Effector memory CD4-positive, alpha-beta T cell (primary cell): Measurements from ENCODE around the gene TIAM2.
"Not testable (repeated sequence)": the region's sequence is repeated elsewhere in the genome, so short reads cannot be mapped to it uniquely, and the experiment has no call there.

Experiments
- DNase-seq, 3 donors: peaks; one replicate each; pipeline ENCODE4 v3.0.0-alpha.2; 2020
- H3K27ac ChIP-seq: 2 replicates; pipeline ENCODE4 v1.7.0; 2013; ENCODE audit warnings: mild to moderate bottlenecking, low read length, moderate library complexity; ENCODE audit not compliant: insufficient read depth, poor library complexity, severe bottlenecking
- H3K27me3 ChIP-seq: replicated peaks from 2 replicates; pipeline ENCODE4 v1.7.0; 2013; ENCODE audit warnings: mild to moderate bottlenecking, low read length; ENCODE audit not compliant: insufficient read depth, control insufficient read depth, poor library complexity, severe bottlenecking
- H3K36me3 ChIP-seq: 2 replicates; pipeline ENCODE4 v1.7.0; 2013; ENCODE audit warnings: mild to moderate bottlenecking, low read length, moderate library complexity; ENCODE audit not compliant: control insufficient read depth, insufficient read depth
- H3K4me1 ChIP-seq: 2 replicates; pipeline ENCODE4 v1.7.0; 2013; ENCODE audit warnings: low read length, mild to moderate bottlenecking; ENCODE audit not compliant: control insufficient read depth, insufficient read depth, poor library complexity, severe bottlenecking
- H3K4me3 ChIP-seq: 2 replicates; pipeline ENCODE4 v1.7.0; 2013; ENCODE audit warnings: low read length, low read depth, mild to moderate bottlenecking; ENCODE audit not compliant: insufficient read depth, poor library complexity, severe bottlenecking
- H3K9me3 ChIP-seq: 2 replicates; pipeline ENCODE4 v1.7.0; 2013; ENCODE audit warnings: mild to moderate bottlenecking, low read length, moderate library complexity; ENCODE audit not compliant: control insufficient read depth

Gene TIAM2

DNA sequence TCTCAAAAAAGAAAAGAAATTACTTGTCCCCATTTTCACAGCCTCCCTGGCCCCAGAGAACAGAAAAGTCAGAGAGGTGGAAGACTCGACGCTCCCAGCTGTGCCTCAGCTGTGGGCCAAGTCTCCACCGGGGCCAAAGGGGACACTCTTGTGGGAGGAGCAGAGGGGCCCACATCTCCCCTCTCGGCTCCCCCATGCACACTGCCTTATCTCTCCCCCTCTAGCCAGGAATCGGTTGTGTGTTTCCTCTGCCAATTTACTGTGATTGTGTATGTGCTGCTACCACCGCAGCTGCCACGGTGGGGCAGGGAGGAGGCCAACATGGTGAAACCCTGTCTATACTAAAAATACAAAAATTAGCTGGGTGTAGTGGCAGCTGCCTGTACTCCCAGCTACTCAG, 8.4 kb downstream of the TIAM2 start:
- no peaks in the 10 kb centered on the region for H3K36me3 ChIP-seq
- no peak for DNase-seq
- H3K27me3 ChIP-seq, result no peaks in the 10 kb centered on the region
- H3K27ac ChIP-seq, result no peak overlapping the region
- no peaks in the 10 kb centered on the region for H3K9me3 ChIP-seq
- no peaks in the 10 kb centered on the region for H3K4me1 ChIP-seq
- no peak overlapping the region for H3K4me3 ChIP-seq

DNA sequence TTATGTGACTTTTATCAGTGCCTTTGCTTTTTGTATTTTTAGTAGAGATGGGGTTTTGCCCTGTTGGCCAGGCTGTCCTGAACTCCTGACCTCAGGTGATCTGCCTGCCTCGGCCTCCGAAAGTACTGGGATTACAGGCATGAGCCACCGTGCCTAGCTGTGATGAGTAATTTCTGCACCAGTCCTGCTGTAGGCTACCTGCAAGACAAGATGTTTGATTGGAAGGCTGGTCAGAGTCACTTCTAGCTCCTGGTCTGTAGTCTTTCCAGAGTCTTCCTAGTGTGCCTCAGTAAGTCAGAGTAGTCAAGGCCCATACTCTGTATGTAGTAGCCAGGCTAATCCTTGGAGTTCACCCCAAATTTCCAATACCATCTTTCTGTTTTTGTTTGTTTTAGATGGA, 8.9 kb downstream of the TIAM2 start:
- H3K36me3 ChIP-seq, result no peaks in the 10 kb centered on the region
- no peaks in the 10 kb centered on the region for H3K27me3 ChIP-seq
- H3K4me1 ChIP-seq, result no peaks in the 10 kb centered on the region
- no peak for DNase-seq
- no peaks in the 10 kb centered on the region for H3K9me3 ChIP-seq
- H3K4me3 ChIP-seq, result no peak overlapping the region
- H3K27ac ChIP-seq, result no peak overlapping the region

- Histone ChIP-seq H3K9me3 (no peaks in the 10 kb centered on the region), H3K36me3 (no peaks in the 10 kb centered on the region), H3K4me1 (no peaks in the 10 kb centered on the region), H3K27me3 (no peaks in the 10 kb centered on the region), H3K27ac (no peak overlapping the region), H3K4me3 (no peak overlapping the region)
- no peak for DNase-seq
Observed at GRCh38 chr6:155004576-155005372, 9.7 kb downstream of the TIAM2 start.

GRCh38 chr6:155008625-155009024, 13.5 kb downstream of the TIAM2 start:
- Histone ChIP-seq H3K4me1 (no peaks in the 10 kb centered on the region), H3K27ac (no peak overlapping the region), H3K4me3 (no peak overlapping the region), H3K27me3 (no peaks in the 10 kb centered on the region), H3K9me3 (no peaks in the 10 kb centered on the region), H3K36me3 (no peaks in the 10 kb centered on the region)
- DNase-seq, result no peak

- H3K27me3 ChIP-seq, result no peaks in the 10 kb centered on the region
- H3K4me3 ChIP-seq, result no peak overlapping the region
- H3K9me3 ChIP-seq, result no peaks in the 10 kb centered on the region
- no peak overlapping the region for H3K27ac ChIP-seq
- DNase-seq, result no peak
- H3K36me3 ChIP-seq, result no peaks in the 10 kb centered on the region
- no peaks in the 10 kb centered on the region for H3K4me1 ChIP-seq
Observed at GRCh38 chr6:155010940-155011339, 15.8 kb downstream of the TIAM2 start.

DNA sequence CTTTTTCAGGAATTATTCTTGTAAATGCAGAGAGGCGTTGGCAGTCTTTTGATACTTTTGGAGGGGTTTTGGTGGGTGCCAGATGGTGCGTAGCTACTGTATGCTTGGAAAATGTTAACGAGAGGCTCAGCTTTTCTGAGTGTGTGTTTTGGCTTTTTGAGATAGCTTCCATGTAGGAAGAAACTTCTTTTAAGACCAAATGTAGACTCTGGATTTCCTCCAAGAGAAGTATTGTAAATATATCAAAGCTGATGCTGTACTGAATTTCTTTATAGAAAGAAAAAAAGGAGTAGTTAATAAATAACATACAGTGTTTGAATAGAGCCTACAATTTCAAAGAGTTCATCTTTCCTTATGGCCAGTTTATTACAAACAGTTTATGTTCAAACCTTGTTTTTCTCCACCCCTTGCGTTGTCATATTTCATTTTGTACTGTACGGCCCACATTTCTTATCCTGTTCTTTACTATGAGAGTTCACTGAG, 16.7 kb downstream of the TIAM2 start:
- H3K27ac ChIP-seq, result no peak overlapping the region
- no peak for DNase-seq
- H3K4me1 ChIP-seq, result no peaks in the 10 kb centered on the region
- H3K27me3 ChIP-seq, result no peaks in the 10 kb centered on the region
- no peaks in the 10 kb centered on the region for H3K9me3 ChIP-seq
- no peak overlapping the region for H3K4me3 ChIP-seq
- no peaks in the 10 kb centered on the region for H3K36me3 ChIP-seq

- H3K27ac ChIP-seq, result no peak overlapping the region
- no peak for DNase-seq
- H3K4me1 ChIP-seq, result no peaks in the 10 kb centered on the region
- H3K4me3 ChIP-seq, result no peak overlapping the region
- H3K9me3 ChIP-seq, result no peaks in the 10 kb centered on the region
- no peaks in the 10 kb centered on the region for H3K36me3 ChIP-seq
- H3K27me3 ChIP-seq, result no peaks in the 10 kb centered on the region
Observed at GRCh38 chr6:155013457-155013876, 18.4 kb downstream of the TIAM2 start.

GRCh38 chr6:155014137-155014536, 19.0 kb downstream of the TIAM2 start:
- DNase-seq, result no peak
- H3K36me3 ChIP-seq, result no peaks in the 10 kb centered on the region
- no peaks in the 10 kb centered on the region for H3K27me3 ChIP-seq
- H3K27ac ChIP-seq, result no peak overlapping the region
- no peaks in the 10 kb centered on the region for H3K4me1 ChIP-seq
- H3K9me3 ChIP-seq, result no peaks in the 10 kb centered on the region
- no peak overlapping the region for H3K4me3 ChIP-seq

GRCh38 chr6:155014670-155015300, 19.7 kb downstream of the TIAM2 start:
- Histone ChIP-seq H3K36me3 (no peaks in the 10 kb centered on the region), H3K27ac (no peak overlapping the region), H3K4me1 (no peaks in the 10 kb centered on the region), H3K4me3 (no peak overlapping the region), H3K9me3 (no peaks in the 10 kb centered on the region), H3K27me3 (no peaks in the 10 kb centered on the region)
- DNase-seq, result no peak

GRCh38 chr6:155018415-155018814, 23.3 kb downstream of the TIAM2 start:
- not testable (repeated sequence) for H3K4me3 ChIP-seq

More at GRCh38 chr6:155018415-155018814, 23.3 kb downstream of the TIAM2 start:
- not testable (repeated sequence) for H3K9me3 ChIP-seq, H3K36me3 ChIP-seq, H3K27me3 ChIP-seq, H3K4me1 ChIP-seq, DNase-seq, H3K27ac ChIP-seq
